Transverse colon (tissue), 4 donors: ENCODE measurements around the gene NFIA.

ENCODE experiments used
- CTCF ChIP-seq, 5 experiments: fragments of 200-600 bp in 3 of 5; fragments of 450-650 bp in 2 of 5; sonication (generic) in 3 of 5; IDR thresholded peaks; 1 replicate in 2 of 5; 2 replicates in 3 of 5; pipeline ENCODE4 v1.5.1; 2016 to 2017; ENCODE audit warnings: antibody characterized with exemption in 5 of 5, inconsistent platforms in 3 of 5, mild to moderate bottlenecking in 2 of 5, moderate library complexity in 1 of 5
- EP300 ChIP-seq: sonication (generic); formaldehyde crosslinking; IDR thresholded peaks from one replicate; pipeline ENCODE4 v1.6.1; 2017; ENCODE audit warnings: antibody characterized with exemption, low read depth
- POLR2A ChIP-seq: fragments of 450-650 bp; IDR thresholded peaks from one replicate; pipeline ENCODE4 v1.6.1; 2016; ENCODE audit warnings: antibody characterized with exemption, mild to moderate bottlenecking, moderate library complexity
- POLR2AphosphoS5 ChIP-seq, 3 donors: sonication (generic); formaldehyde crosslinking; IDR thresholded peaks; one replicate each; pipeline ENCODE4 v1.6.1; 2016; ENCODE audit warnings: antibody characterized with exemption in 3 of 3

- no peak for TF ChIP-seq CTCF (IDR thresholded peaks at IDR 0.05)
- no peak for TF ChIP-seq POLR2A
- TF ChIP-seq POLR2AphosphoS5 (IDR thresholded peaks at IDR 0.05): no peak
- no peak for TF ChIP-seq EP300
These were observed 203.1 kb downstream of the NFIA start for GRCh38 chr1:61285371-61285885.
